HL-60/S4 treated with retinoic acid at 250 ng/mL for 4 days and 3 days (cell line): ENCODE data around the gene FAM161B.

Source experiments
- in situ Hi-C: fragments of 300-500 bp; cut with MboI; formaldehyde crosslinking; loops from 2 replicates; pipeline ENCODE4 v1.7.0; 2022; ENCODE audit warnings: low sequenced_read_pairs

The FAM161B gene

GRCh38 chr14:73884438-73885190 is 65.3 kb downstream of the FAM161B start:
- in situ Hi-C loops, result no loop called here
